ENCODE data around the gene TSPAN12. TPM values are rescaled to one million over a fixed set of nuclear protein-coding genes. Genes with fewer than 3 reads are reported as not detected.

TSPAN12 gene
- total RNA-seq, 1 experiment from 2014 or later = 17.3 TPM

DNA sequence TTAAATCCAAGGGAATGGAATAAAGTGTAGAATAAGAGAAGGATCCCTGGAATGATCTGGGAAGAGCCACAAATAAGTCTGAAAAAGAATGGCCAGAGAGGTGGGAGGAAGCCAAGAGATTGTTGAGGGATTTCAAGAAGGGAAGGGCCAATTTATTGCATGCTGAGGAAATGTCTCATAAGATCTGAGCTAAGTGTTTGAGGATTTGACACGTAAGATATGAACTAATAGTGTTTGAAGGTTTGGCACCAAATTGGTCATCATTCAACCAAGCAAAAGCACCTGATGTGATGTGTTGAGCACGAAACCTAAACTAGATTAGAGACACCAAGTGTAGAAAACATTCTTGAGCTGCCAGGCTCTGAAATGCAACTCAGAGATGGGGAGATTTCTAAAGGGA, 97.9 kb downstream of the TSPAN12 start:
- DNase-seq (ENCODE audit: low spot score) = no peak
- ChIA-PET CTCF (interaction anchor here (0.9 to 1.4 kb wide), 3 partner anchors 25 to 322 kb away, joined by 3 read pairs; no protein-coding TSS in a partner anchor), POLR2A (no interaction called here)
- peaks cover 15% of the 10 kb centered on the region for H3K4me1 Mint-ChIP-seq
- H3K36me3 Mint-ChIP-seq = no peaks in the 10 kb centered on the region
- no peak for ATAC-seq
- no peak for TF ChIP-seq ZBTB43 (CRISPR knock-in tag; IDR thresholded peaks at IDR 0.05)
- no peaks in the 10 kb centered on the region for H3K9me3 Mint-ChIP-seq
- no peak overlapping the region for H3K27ac Mint-ChIP-seq
- H3K4me3 Mint-ChIP-seq = no peak overlapping the region
- no peaks in the 10 kb centered on the region for H3K27me3 Mint-ChIP-seq (ENCODE audit: low read depth)

GRCh38 chr7:120743128-120743527, 114.8 kb downstream of the TSPAN12 start:
- POLR2A ChIA-PET = no interaction called here
- Mint-ChIP-seq H3K27ac (peak overlapping the region; percentile 3; the same call in 1 of the 2 replicates), H3K4me3 (no peak overlapping the region)

More at GRCh38 chr7:120743128-120743527, 114.8 kb downstream of the TSPAN12 start:
- Mint-ChIP-seq H3K27me3 (ENCODE audit: low read depth) (no peaks in the 10 kb centered on the region), H3K36me3 (no peaks in the 10 kb centered on the region), H3K4me1 (peaks cover 59% of the 10 kb centered on the region), H3K9me3 (no peaks in the 10 kb centered on the region)
- TF ChIP-seq TEAD1 (CRISPR knock-in tag; IDR thresholded peaks at IDR 0.05) = no peak
- TF ChIP-seq AR (CRISPR knock-in tag; IDR thresholded peaks at IDR 0.05) = no peak
- TF ChIP-seq ESRRA (CRISPR knock-in tag; IDR thresholded peaks at IDR 0.05; ENCODE audit: borderline replicate concordance) = no peak
- no peak for TF ChIP-seq NR3C1 (CRISPR knock-in tag; conservative IDR thresholded peaks at IDR 0.05; ENCODE audit: low read depth)
- no peak for TF ChIP-seq GRHL2 (CRISPR knock-in tag; IDR thresholded peaks at IDR 0.05; ENCODE audit: insufficient replicate concordance, severe bottlenecking)
- TF ChIP-seq, protein P1, sequence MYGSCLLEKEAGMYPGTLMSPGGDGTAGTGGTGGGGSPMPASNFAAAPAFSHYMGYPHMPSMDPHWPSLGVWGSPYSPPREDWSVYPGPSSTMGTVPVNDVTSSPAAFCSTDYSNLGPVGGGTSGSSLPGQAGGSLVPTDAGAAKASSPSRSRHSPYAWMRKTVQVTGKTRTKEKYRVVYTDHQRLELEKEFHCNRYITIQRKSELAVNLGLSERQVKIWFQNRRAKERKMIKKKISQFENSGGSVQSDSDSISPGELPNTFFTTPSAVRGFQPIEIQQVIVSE (CRISPR knock-in tag; IDR thresholded peaks at IDR 0.05; ENCODE audit: borderline replicate concordance) = no peak
- TF ChIP-seq FOXJ3 (CRISPR knock-in tag; IDR thresholded peaks at IDR 0.05; ENCODE audit: borderline replicate concordance) = no peak
- TF ChIP-seq, protein P2, sequence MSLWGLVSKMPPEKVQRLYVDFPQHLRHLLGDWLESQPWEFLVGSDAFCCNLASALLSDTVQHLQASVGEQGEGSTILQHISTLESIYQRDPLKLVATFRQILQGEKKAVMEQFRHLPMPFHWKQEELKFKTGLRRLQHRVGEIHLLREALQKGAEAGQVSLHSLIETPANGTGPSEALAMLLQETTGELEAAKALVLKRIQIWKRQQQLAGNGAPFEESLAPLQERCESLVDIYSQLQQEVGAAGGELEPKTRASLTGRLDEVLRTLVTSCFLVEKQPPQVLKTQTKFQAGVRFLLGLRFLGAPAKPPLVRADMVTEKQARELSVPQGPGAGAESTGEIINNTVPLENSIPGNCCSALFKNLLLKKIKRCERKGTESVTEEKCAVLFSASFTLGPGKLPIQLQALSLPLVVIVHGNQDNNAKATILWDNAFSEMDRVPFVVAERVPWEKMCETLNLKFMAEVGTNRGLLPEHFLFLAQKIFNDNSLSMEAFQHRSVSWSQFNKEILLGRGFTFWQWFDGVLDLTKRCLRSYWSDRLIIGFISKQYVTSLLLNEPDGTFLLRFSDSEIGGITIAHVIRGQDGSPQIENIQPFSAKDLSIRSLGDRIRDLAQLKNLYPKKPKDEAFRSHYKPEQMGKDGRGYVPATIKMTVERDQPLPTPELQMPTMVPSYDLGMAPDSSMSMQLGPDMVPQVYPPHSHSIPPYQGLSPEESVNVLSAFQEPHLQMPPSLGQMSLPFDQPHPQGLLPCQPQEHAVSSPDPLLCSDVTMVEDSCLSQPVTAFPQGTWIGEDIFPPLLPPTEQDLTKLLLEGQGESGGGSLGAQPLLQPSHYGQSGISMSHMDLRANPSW (CRISPR knock-in tag; conservative IDR thresholded peaks at IDR 0.05; ENCODE audit: low read depth) = no peak
- no peak for TF ChIP-seq ZNF263 (CRISPR knock-in tag; IDR thresholded peaks at IDR 0.05; ENCODE audit: low read depth)
- TF ChIP-seq CREB1 (CRISPR knock-in tag; IDR thresholded peaks at IDR 0.05) = no peak
- TF ChIP-seq ZBTB43 (CRISPR knock-in tag; IDR thresholded peaks at IDR 0.05) = no peak
- TF ChIP-seq GABPB1 (CRISPR knock-in tag; IDR thresholded peaks at IDR 0.05) = no peak
- TF ChIP-seq ETV6 (CRISPR knock-in tag; IDR thresholded peaks at IDR 0.05) = no peak
- TF ChIP-seq, protein P3, sequence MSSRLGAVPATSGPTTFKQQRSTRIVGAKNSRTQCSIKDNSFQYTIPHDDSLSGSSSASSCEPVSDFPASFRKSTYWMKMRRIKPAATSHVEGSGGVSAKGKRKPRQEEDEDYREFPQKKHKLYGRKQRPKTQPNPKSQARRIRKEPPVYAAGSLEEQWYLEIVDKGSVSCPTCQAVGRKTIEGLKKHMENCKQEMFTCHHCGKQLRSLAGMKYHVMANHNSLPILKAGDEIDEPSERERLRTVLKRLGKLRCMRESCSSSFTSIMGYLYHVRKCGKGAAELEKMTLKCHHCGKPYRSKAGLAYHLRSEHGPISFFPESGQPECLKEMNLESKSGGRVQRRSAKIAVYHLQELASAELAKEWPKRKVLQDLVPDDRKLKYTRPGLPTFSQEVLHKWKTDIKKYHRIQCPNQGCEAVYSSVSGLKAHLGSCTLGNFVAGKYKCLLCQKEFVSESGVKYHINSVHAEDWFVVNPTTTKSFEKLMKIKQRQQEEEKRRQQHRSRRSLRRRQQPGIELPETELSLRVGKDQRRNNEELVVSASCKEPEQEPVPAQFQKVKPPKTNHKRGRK (CRISPR knock-in tag; IDR thresholded peaks at IDR 0.05; ENCODE audit: borderline replicate concordance) = no peak
- TF ChIP-seq JUN (CRISPR knock-in tag; IDR thresholded peaks at IDR 0.05) = no peak
- TF ChIP-seq USF1 (CRISPR knock-in tag; IDR thresholded peaks at IDR 0.05) = no peak
- TF ChIP-seq, protein P4, sequence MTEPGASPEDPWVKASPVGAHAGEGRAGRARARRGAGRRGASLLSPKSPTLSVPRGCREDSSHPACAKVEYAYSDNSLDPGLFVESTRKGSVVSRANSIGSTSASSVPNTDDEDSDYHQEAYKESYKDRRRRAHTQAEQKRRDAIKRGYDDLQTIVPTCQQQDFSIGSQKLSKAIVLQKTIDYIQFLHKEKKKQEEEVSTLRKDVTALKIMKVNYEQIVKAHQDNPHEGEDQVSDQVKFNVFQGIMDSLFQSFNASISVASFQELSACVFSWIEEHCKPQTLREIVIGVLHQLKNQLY (CRISPR knock-in tag; IDR thresholded peaks at IDR 0.05) = no peak
- TF ChIP-seq MXD4 (CRISPR knock-in tag; IDR thresholded peaks at IDR 0.05; ENCODE audit: borderline replicate concordance) = no peak
- TF ChIP-seq NFE2L1 (CRISPR knock-in tag; IDR thresholded peaks at IDR 0.05) = no peak
- no peak for DNase-seq (ENCODE audit: low spot score)
- CTCF ChIA-PET = interaction anchor here (1.1 to 1.2 kb wide), 2 partner anchors 12 to 49 kb away, joined by 3 read pairs; no protein-coding TSS in a partner anchor
- ATAC-seq = no peak
